Peyer's patch (tissue), 4 donors: ENCODE measurements around the gene BANF1.

Experiments used
- POLR2A ChIP-seq, 2 donors: fragments of 450-650 bp; IDR thresholded peaks; one replicate each; pipeline ENCODE4 v1.5.1; 2017; ENCODE audit warnings: antibody characterized with exemption in 2 of 2, mild to moderate bottlenecking in 2 of 2, moderate library complexity in 2 of 2
- TF ChIP-seq, protein P1 (sequence below), 6 experiments: fragments of 450-650 bp in 4 of 6; fragments of 200-600 bp in 2 of 6; sonication (generic) in 1 of 6; IDR thresholded peaks; one replicate each; pipeline ENCODE4 v1.5.1; 2017 to 2019; ENCODE audit warnings: antibody characterized with exemption in 6 of 6, mild to moderate bottlenecking in 3 of 6, moderate library complexity in 1 of 6

DNA sequence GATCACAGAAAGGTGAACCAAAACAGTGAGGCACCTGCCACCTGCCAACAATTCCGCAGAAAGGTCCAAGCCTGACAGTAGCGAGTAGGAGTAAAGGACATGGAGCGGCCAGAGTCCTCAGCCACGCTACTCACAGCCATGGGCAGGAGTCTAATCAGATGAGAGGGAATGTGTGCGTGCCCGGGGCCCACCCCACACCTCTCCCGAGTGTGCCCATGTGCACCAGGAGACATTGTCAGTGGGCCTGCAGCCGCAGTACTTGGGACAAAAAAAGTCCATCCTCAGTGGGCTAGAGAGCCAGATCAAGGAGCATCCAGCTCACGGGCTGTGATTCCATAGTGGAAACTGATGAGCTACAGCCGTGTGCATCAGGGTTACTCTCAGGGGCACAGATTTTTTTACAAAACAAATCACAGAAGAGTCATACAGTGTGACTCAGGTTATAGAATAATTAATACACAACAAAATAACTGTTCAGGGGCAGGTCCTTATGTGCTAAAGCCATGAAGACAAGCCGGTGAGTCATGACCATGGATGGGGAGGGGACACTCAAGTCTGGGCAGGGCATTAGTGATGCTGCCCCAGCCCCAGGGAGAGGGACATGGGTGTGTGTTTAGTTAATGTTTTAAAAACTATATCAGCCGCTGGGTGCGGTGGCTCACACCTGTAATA lies 28.7 kb upstream of the BANF1 start:
- TF ChIP-seq, protein P1, sequence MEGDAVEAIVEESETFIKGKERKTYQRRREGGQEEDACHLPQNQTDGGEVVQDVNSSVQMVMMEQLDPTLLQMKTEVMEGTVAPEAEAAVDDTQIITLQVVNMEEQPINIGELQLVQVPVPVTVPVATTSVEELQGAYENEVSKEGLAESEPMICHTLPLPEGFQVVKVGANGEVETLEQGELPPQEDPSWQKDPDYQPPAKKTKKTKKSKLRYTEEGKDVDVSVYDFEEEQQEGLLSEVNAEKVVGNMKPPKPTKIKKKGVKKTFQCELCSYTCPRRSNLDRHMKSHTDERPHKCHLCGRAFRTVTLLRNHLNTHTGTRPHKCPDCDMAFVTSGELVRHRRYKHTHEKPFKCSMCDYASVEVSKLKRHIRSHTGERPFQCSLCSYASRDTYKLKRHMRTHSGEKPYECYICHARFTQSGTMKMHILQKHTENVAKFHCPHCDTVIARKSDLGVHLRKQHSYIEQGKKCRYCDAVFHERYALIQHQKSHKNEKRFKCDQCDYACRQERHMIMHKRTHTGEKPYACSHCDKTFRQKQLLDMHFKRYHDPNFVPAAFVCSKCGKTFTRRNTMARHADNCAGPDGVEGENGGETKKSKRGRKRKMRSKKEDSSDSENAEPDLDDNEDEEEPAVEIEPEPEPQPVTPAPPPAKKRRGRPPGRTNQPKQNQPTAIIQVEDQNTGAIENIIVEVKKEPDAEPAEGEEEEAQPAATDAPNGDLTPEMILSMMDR (IDR thresholded peaks at IDR 0.05): no peak
- TF ChIP-seq POLR2A (IDR thresholded peaks at IDR 0.05): no peak
